Keratinocyte (primary cell): ENCODE results near the gene MGAT1.

Experiments used
- EZH2 ChIP-seq: IDR thresholded peaks from one replicate; pipeline ENCODE4 v1.6.1; 2012; ENCODE audit warnings: inconsistent platforms, mild to moderate bottlenecking, low read length, moderate library complexity
- TF ChIP-seq, protein P1 (sequence below), 3 experiments: IDR thresholded peaks in 1 of 3; conservative IDR thresholded peaks in 1 of 3; optimal IDR thresholded peaks in 1 of 3; 2 replicates in 2 of 3; 3 replicates in 1 of 3; pipeline versions ENCODE3 to v1.5.1; 2011; ENCODE audit warnings: low read length in 3 of 3, mild to moderate bottlenecking in 3 of 3, moderate library complexity in 2 of 3, control low read depth in 1 of 3, inconsistent platforms in 1 of 3; ENCODE audit not compliant: insufficient read depth in 2 of 3; ENCODE audit errors: extremely low read depth in 1 of 3

GRCh38 chr5:180792287-180792964 lies 10.2 kb downstream of the MGAT1 start:
- TF ChIP-seq, protein P1, sequence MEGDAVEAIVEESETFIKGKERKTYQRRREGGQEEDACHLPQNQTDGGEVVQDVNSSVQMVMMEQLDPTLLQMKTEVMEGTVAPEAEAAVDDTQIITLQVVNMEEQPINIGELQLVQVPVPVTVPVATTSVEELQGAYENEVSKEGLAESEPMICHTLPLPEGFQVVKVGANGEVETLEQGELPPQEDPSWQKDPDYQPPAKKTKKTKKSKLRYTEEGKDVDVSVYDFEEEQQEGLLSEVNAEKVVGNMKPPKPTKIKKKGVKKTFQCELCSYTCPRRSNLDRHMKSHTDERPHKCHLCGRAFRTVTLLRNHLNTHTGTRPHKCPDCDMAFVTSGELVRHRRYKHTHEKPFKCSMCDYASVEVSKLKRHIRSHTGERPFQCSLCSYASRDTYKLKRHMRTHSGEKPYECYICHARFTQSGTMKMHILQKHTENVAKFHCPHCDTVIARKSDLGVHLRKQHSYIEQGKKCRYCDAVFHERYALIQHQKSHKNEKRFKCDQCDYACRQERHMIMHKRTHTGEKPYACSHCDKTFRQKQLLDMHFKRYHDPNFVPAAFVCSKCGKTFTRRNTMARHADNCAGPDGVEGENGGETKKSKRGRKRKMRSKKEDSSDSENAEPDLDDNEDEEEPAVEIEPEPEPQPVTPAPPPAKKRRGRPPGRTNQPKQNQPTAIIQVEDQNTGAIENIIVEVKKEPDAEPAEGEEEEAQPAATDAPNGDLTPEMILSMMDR (optimal IDR thresholded peaks at IDR 0.05 in 1 of 3, IDR thresholded peaks at IDR 0.05 in 1 of 3, conservative IDR thresholded peaks at IDR 0.05 in 1 of 3; ENCODE audit: extremely low read depth in 1 of 3, insufficient read depth in 2 of 3, low read length in 3 of 3), result no peak
- TF ChIP-seq EZH2, result no peak
